Endothelial cell of umbilical vein (primary cell): ENCODE results near the gene PIP5K1C. TPM values are rescaled to one million over a fixed set of nuclear protein-coding genes. Genes with fewer than 3 reads are reported as not detected.

Experiments
- BruUV-seq: library from RNA; stranded (reverse); fragments of 400-500 nt; replicated peaks from 2 replicates; lab custom pipeline; 2021; lab: Mats Ljungman, UMichigan
- CTCF ChIA-PET: fragments of 300-600, 350-600 bp; sonication (Branson Sonifier 250); formaldehyde crosslinking; loops from one replicate; lab custom pipeline; 2021; ENCODE audit warnings: antibody characterized with exemption, inconsistent platforms; lab: Charles Lee
- POLR2A ChIA-PET: fragments of 300-600, 350-600 bp; sonication (Branson Sonifier 250); formaldehyde crosslinking; loops from one replicate; lab custom pipeline; 2021; ENCODE audit warnings: antibody characterized with exemption, inconsistent platforms; lab: Charles Lee
- DNase-seq: peaks from one replicate; pipeline ENCODE4 v3.0.0-alpha.2; 2011; ENCODE audit warnings: low read depth, low spot score
- FAIRE-seq: peaks from 2 replicates; lab custom pipeline; 2011; peaks lifted over from hg19 to GRCh38; lab: Jason Lieb, UNC
- H2AFZ ChIP-seq: 2 replicates; pipeline ENCODE4 v1.6.0; 2012; ENCODE audit warnings: low read depth, low read length, control low read depth, inconsistent platforms
- H3K27ac ChIP-seq: 2 replicates; pipeline ENCODE4 v1.5.1; 2011; ENCODE audit warnings: low read depth, mild to moderate bottlenecking, control low read depth, low read length, moderate library complexity; ENCODE audit not compliant: insufficient read depth
- H3K27me3 ChIP-seq, 2 experiments: 2 replicates each; pipeline versions ENCODE4 v1.6.0 to v1.6.1; 2011; ENCODE audit warnings: low read length in 2 of 2, mixed read lengths in 1 of 2; ENCODE audit not compliant: control insufficient read depth in 2 of 2, insufficient read depth in 2 of 2
- H3K36me3 ChIP-seq, 2 experiments: 2 replicates in 1 of 2; 3 replicates in 1 of 2; pipeline ENCODE4 v1.5.1; 2011; ENCODE audit warnings: low read length in 2 of 2, mild to moderate bottlenecking in 1 of 2, moderate library complexity in 1 of 2; ENCODE audit not compliant: control insufficient read depth in 2 of 2, insufficient read depth in 2 of 2; ENCODE audit errors: extremely low read depth in 1 of 2
- H3K4me1 ChIP-seq: 3 replicates; pipeline ENCODE4 v1.5.1; 2011; ENCODE audit warnings: mild to moderate bottlenecking, low read length; ENCODE audit not compliant: control insufficient read depth, insufficient read depth; ENCODE audit errors: extremely low read depth
- H3K4me2 ChIP-seq: 2 replicates; pipeline ENCODE4 v1.6.1; 2011; ENCODE audit warnings: low read length, control low read depth, mixed read lengths; ENCODE audit not compliant: insufficient read depth
- H3K4me3 ChIP-seq, 3 experiments: fragments of 200-600 bp in 1 of 3; sonication (generic), shearing (Covaris generic) in 1 of 3; replicated peaks in 1 of 3; 2 replicates each; pipeline ENCODE4 v1.5.1; 2011 to 2016; ENCODE audit warnings: control low read depth in 3 of 3, low read length in 3 of 3, mild to moderate bottlenecking in 2 of 3, inconsistent platforms in 1 of 3, low read depth in 1 of 3, moderate library complexity in 1 of 3; ENCODE audit not compliant: insufficient read depth in 1 of 3
- H3K79me2 ChIP-seq: 2 replicates; pipeline ENCODE4 v1.6.0; 2012; ENCODE audit warnings: low read length, inconsistent platforms; ENCODE audit not compliant: control insufficient read depth, insufficient read depth
- H3K9ac ChIP-seq: replicated peaks from 2 replicates; pipeline ENCODE3; 2011; ENCODE audit warnings: low read length, control low read depth; ENCODE audit not compliant: insufficient read depth; ENCODE audit errors: extremely low read depth
- H3K9me1 ChIP-seq: replicated peaks from 3 replicates; pipeline ENCODE4 v1.6.0; 2011; ENCODE audit warnings: mild to moderate bottlenecking, low read length; ENCODE audit not compliant: control insufficient read depth, insufficient read depth; ENCODE audit errors: extremely low read depth
- H3K9me3 ChIP-seq: replicated peaks from 2 replicates; pipeline ENCODE4 v1.5.1; 2012; ENCODE audit warnings: low read length, inconsistent platforms; ENCODE audit not compliant: control insufficient read depth, insufficient read depth
- H4K20me1 ChIP-seq: replicated peaks from 2 replicates; pipeline ENCODE3; 2011; ENCODE audit warnings: mild to moderate bottlenecking, low read length; ENCODE audit not compliant: control insufficient read depth, insufficient read depth; ENCODE audit errors: extremely low read depth
- EZH2 ChIP-seq: IDR thresholded peaks from 2 replicates; pipeline ENCODE4 v1.6.1; 2012; ENCODE audit warnings: borderline replicate concordance, low read depth, mild to moderate bottlenecking, moderate library complexity, low read length, inconsistent platforms; ENCODE audit not compliant: severe bottlenecking
- FOS ChIP-seq: IDR thresholded peaks from 2 replicates; pipeline ENCODE4 v1.6.1; 2011; ENCODE audit warnings: mild to moderate bottlenecking, low read length, moderate library complexity, borderline replicate concordance; ENCODE audit not compliant: insufficient read depth
- GATA2 ChIP-seq: IDR thresholded peaks from 2 replicates; pipeline ENCODE4 v1.7.0; 2011; ENCODE audit warnings: low read depth, mild to moderate bottlenecking, moderate library complexity, mixed read lengths, low read length; ENCODE audit not compliant: insufficient read length, insufficient read depth
- JUN ChIP-seq: IDR thresholded peaks from 2 replicates; pipeline ENCODE4 v1.6.1; 2011; ENCODE audit warnings: borderline replicate concordance, low read depth; ENCODE audit not compliant: insufficient read length, insufficient read depth
- MYC ChIP-seq: IDR thresholded peaks from one replicate; pipeline ENCODE4 v1.6.1; 2011; ENCODE audit warnings: mild to moderate bottlenecking, low read depth, low read length
- POLR2A ChIP-seq: IDR thresholded peaks from 2 replicates; pipeline ENCODE4 v1.6.1; 2012; ENCODE audit warnings: low read depth, mild to moderate bottlenecking, control low read depth, low read length
- POLR2AphosphoS5 ChIP-seq: IDR thresholded peaks from 2 replicates; pipeline ENCODE4 v1.6.1; 2012; ENCODE audit warnings: low read depth, mild to moderate bottlenecking, control low read depth, low read length, moderate library complexity; ENCODE audit not compliant: insufficient read depth
- dilution Hi-C: fragments of 300-500 bp; cut with MboI; formaldehyde crosslinking; loops from one replicate; pipeline ENCODE4 v1.15.0; 2019; ENCODE audit warnings: low sequenced_read_pairs; ENCODE audit not compliant: extremely low pct_ligation_motif_present
- intact Hi-C: fragments of 100-400 bp; cut with micrococcal nuclease; formaldehyde crosslinking; loops from one replicate; pipeline ENCODE4 v1.10.0; 2022
- polyA plus RNA-seq, 4 experiments: library from polyadenylated mRNA; depleted of rRNA in 3 of 4; stranded (reverse) in 3 of 4; unstranded in 1 of 4; fragments of >200 nt; gene quantifications; 2 replicates each; pipeline versions ENCODE4 v1.2.1 to v1.2.3, GENCODE V29; 2011 to 2012; ENCODE audit warnings: missing spikeins in 1 of 4
- total RNA-seq: library from RNA; stranded (reverse); gene quantifications from 2 replicates; pipeline ENCODE4 v1.2.3, GENCODE V29; 2021
- TF ChIP-seq, protein P1 (sequence below), 2 donors: IDR thresholded peaks; 1 replicate in 1 of 2; 2 replicates in 1 of 2; pipeline ENCODE4 v1.5.1; 2011; ENCODE audit warnings: low read length in 2 of 2, mild to moderate bottlenecking in 2 of 2, moderate library complexity in 2 of 2, control low read depth in 1 of 2, inconsistent platforms in 1 of 2, low read depth in 1 of 2; ENCODE audit not compliant: insufficient read depth in 1 of 2; ENCODE audit errors: extremely low read depth in 1 of 2
- TF ChIP-seq, protein P2 (sequence below): IDR thresholded peaks from 2 replicates; pipeline ENCODE4 v1.6.1; 2011; ENCODE audit not compliant: insufficient read depth, insufficient read length

Gene PIP5K1C
- total and polyA plus RNA-seq, 2 donors (not counting 3 experiments of a cell fraction or from before 2014, with no cell fraction given): 31.6 to 79.5 TPM

DNA sequence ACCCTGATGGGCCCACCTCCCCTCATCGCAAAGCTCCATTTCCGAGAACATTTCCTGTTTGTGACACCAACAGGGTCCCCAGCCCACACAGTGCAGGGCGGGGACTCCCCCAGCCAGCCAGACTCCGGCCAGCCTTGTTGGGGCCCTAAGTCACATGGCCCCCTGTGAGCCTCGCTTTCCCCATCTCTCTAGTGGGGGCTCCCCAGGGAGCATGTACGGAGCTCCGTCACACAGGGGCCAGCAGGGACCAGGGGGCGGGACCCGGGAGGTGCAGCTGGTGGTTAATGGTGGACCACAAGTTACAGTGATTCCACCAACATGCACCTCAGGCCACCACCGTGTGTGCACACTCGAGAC lies 95.3 kb downstream of the PIP5K1C start:
- Histone ChIP-seq H3K4me1 (peaks cover 23% of the 10 kb centered on the region), H3K27ac (no peak overlapping the region), H3K9ac (no peak overlapping the region), H3K4me2 (no peak overlapping the region), H2AFZ (no peak overlapping the region), H3K27me3 (no peaks in the 10 kb centered on the region), H3K4me3 (no peak overlapping the region), H3K9me1 (no peaks in the 10 kb centered on the region), H3K79me2 (no peaks in the 10 kb centered on the region), H3K36me3 (no peaks in the 10 kb centered on the region), H3K9me3 (no peaks in the 10 kb centered on the region), H4K20me1 (no peaks in the 10 kb centered on the region)
- dilution Hi-C loops: no loop called here
- DNase-seq: no peak
- ChIA-PET POLR2A (no interaction called here), CTCF (no interaction called here)
- TF ChIP-seq POLR2A (no peak), EZH2 (no peak)
- TSS peak; percentile 22 for BruUV-seq
- FAIRE-seq: no peak
- intact Hi-C loops: loop anchor here (5.0 kb wide), 1 partner anchor 33 kb away; the partner anchor contains the start of gene HMG20B

DNA sequence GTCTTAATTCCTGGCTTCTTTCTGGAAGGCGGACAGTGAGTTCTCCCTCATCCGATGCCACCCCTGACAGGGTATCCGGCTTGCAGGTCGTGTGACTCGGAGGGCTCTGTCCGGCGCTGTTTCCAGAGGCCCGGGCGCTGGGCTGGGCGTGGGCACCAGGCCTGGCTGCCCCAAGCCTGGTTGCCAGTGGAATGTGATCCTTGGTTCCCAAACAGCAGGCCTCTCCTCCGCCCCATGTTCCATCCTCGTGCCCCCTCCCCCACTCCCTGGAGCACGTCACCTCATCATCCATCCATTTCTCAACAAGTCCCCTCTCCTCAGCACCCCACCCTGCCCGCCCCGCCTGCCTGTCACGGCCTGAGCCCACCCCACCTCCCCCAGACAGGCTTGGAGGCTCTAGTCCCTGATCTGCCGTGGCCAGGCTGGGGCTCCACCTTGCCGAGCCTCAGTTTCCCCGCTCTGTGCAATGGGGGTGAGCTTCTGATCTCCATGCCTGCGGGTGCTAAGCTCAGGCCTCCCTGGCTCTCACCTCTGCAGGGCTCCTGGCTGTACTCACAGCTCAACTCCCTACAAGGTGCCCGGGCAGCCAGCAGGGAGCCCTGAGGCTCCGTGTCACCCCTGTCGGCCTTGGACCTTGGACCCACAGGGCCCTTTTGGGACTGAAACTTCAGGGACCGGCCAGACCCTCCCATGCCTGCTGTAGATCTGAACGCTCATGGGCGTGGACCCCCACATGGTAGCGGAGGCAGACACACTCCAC lies 95.9 kb downstream of the PIP5K1C start:
- Histone ChIP-seq H2AFZ (no peak overlapping the region), H3K9me1 (no peaks in the 10 kb centered on the region), H3K36me3 (no peaks in the 10 kb centered on the region), H3K4me1 (peaks cover 23% of the 10 kb centered on the region), H3K79me2 (no peaks in the 10 kb centered on the region), H3K9ac (no peak overlapping the region), H3K4me3 (no peak overlapping the region), H3K4me2 (no peak overlapping the region), H3K27me3 (no peaks in the 10 kb centered on the region), H4K20me1 (no peaks in the 10 kb centered on the region), H3K27ac (no peak overlapping the region), H3K9me3 (no peaks in the 10 kb centered on the region)
- no peak for TF ChIP-seq FOS
- TF ChIP-seq MYC: no peak
- no peak for TF ChIP-seq EZH2
- no peak for TF ChIP-seq GATA2
- TF ChIP-seq POLR2AphosphoS5: no peak
- TF ChIP-seq JUN: no peak
- TF ChIP-seq, protein P1, sequence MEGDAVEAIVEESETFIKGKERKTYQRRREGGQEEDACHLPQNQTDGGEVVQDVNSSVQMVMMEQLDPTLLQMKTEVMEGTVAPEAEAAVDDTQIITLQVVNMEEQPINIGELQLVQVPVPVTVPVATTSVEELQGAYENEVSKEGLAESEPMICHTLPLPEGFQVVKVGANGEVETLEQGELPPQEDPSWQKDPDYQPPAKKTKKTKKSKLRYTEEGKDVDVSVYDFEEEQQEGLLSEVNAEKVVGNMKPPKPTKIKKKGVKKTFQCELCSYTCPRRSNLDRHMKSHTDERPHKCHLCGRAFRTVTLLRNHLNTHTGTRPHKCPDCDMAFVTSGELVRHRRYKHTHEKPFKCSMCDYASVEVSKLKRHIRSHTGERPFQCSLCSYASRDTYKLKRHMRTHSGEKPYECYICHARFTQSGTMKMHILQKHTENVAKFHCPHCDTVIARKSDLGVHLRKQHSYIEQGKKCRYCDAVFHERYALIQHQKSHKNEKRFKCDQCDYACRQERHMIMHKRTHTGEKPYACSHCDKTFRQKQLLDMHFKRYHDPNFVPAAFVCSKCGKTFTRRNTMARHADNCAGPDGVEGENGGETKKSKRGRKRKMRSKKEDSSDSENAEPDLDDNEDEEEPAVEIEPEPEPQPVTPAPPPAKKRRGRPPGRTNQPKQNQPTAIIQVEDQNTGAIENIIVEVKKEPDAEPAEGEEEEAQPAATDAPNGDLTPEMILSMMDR (IDR thresholded peaks at IDR 0.05; ENCODE audit: extremely low read depth in 1 of 2, insufficient read depth in 1 of 2, low read depth in 1 of 2, low read length in 2 of 2): no peak
- no peak for TF ChIP-seq POLR2A
- TF ChIP-seq, protein P2, sequence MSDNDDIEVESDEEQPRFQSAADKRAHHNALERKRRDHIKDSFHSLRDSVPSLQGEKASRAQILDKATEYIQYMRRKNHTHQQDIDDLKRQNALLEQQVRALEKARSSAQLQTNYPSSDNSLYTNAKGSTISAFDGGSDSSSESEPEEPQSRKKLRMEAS: no peak
- dilution Hi-C loops (no loop called here), intact Hi-C loops (no loop called here)
- CTCF ChIA-PET: no interaction called here
- no TSS peak for BruUV-seq
- POLR2A ChIA-PET: no interaction called here
- no peak for FAIRE-seq
- DNase-seq: no peak
